Smooth muscle cell of the brain vasculature (primary cell): ENCODE results near the gene EXOC4.
"Not testable (repeated sequence)": the region's sequence is repeated elsewhere in the genome, so short reads cannot be mapped to it uniquely, and the experiment has no call there.

ENCODE experiments used
- DNase-seq: peaks from one replicate; pipeline ENCODE4 v3.0.0-alpha.2; 2012; ENCODE audit warnings: low read depth, low spot score

Gene EXOC4

GRCh38 chr7:133860628-133861335 lies 607.9 kb downstream of the EXOC4 start:
- no peak for DNase-seq

DNA sequence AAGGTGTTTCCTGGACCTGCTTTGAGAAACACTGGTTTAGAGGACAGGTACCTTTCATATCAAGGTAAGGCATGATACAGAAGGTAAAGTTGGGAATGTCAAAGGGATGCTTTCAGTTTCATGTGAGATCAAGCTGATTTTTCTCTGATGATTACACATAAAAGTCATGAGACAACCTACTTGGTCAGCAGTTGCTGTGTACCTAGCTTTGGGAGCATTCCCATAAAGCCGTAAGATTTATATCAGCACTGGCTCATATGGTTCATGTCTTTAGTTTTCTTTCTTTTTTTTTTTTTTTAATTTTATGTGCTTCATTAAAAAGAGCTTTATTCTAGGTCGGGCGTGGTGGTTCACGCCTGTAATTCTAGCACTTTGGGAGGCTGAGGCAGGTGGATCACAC lies 609.0 kb downstream of the EXOC4 start:
- no peak for DNase-seq

- no peak for DNase-seq
Measured at GRCh38 chr7:133863362-133864061, 610.6 kb downstream of the EXOC4 start.

DNA sequence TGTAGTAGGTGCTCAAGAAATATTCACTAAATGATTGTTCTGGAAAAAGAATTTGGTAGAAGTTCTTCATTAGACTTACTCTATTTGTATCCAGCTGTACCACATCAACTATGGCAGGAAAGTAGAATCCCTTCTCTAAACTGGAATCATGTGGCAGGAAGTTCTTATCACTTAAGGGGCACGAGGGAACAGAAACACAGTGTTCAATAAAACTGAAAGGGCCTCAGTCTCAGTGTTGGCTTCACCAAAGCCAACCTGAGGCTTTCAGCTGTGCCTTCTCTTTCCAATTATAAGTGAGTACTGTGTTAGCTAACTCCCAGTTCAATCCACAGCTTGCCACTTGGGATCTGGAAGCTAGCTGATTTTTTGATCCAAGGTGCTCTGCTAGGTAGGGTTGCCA lies 616.7 kb downstream of the EXOC4 start:
- no peak for DNase-seq

DNA sequence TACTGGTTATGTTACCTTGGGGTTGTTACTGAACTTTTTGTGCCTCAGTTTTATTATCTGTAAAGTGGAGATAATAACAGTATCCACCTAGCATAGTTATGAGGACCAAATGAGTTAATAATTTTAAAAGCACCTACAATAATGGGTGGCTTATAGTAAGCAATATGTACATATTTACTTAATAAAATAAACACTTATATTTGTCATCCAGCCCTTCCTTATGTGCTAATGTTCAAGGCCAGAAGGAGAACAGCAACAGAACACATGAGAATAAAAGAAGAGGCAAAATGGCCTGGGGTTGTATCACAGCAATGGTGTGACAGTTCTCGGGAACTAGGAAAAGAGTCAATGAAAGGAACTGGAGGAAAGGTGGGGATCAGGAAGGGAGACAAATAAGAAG lies 618.9 kb downstream of the EXOC4 start:
- no peak for DNase-seq

GRCh38 chr7:133873187-133873586 lies 620.3 kb downstream of the EXOC4 start:
- DNase-seq, result no peak

DNA sequence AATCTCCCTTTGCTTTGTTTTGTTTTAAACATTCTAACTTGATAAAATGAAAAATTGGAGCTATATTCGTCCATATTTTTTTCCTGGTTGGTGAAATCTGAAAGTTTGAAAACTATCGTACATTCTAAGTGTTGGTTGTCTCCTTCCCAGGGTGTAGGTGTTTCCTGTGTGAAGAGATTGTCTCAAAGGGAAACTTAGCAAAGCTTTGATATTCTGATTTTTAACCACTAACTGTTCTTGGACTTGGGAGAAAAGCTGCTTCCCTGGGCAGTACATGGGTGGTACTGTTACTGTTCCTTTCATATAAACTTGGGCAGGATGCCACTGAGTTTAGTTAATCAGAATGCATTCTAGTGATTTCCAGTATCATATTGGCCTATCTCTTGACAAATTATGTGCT lies 620.8 kb downstream of the EXOC4 start:
- no peak for DNase-seq

DNA sequence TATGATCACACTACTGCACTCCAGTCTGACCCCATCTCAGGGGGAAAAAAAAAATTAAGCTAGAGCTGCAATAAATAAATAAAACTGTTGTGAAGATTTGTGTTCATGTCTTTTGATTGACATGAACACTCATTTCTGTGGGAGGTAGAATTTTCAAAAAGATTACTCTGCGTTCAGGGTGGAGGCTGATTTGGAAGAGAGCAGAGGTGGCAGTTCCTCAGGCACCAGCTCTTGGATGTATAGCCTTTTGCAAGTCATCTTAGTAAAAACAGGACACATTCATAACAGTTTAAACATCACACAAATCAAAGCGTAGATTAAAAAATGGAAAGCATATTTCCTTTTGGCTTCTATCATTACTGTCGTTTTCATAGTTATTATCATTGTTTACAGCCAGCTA lies 630.7 kb downstream of the EXOC4 start:
- DNase-seq, result no peak

DNA sequence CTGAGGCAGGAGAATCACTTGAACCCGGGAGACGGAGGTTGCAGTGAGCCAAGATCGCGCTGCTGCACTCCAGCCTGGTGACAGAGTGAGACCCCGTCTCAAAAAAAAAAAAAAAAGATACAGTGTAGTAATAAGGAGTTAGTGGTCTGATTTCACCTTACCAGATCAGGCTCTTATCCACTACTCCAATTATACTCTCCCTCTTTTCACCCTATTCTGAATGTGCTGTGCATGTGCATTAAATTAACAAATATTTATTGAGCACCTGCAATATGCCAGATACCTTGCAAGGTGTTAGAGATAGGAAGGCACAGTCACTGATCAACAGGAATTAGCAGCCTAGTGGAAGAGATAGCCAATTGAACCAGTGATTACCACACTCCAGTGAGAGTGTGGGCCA lies 632.3 kb downstream of the EXOC4 start:
- DNase-seq, result no peak

DNA sequence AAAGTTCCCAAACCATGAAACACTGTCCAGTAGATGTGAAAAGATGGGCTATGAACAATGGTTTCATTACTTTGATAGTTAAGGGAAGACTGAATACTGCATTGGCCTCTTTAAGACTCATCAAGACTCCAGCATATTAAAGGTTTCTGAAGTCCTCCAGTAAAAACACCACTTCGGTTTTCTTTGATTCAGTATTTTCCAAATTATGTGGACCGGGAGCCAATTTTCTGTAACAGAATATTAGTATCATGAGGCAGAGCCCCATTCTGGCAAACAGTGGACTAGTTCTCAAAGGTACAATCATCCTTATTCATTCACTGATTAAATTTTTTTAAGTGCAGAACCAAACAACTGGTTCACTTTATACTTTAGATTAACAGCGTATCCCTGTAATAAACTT lies 633.2 kb downstream of the EXOC4 start:
- DNase-seq, result no peak

DNA sequence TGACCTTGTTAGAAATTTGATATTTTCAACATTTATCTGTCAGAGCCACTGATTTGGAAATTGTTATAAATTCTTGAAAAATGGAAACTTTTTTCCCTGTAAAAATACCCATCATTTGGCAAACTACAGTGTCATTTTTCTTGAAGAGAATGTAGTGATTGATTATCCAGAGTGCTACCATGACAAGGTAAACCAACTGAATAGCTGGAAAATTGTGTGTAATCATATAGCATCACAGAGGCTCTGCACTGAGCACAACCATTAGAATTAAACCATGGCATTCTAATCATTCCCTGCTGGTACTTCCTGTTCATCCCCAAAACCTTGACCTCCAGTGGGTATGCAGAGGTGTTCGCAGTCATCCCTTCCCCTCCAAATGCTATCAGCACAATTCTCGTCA lies 633.9 kb downstream of the EXOC4 start:
- no peak for DNase-seq

DNA sequence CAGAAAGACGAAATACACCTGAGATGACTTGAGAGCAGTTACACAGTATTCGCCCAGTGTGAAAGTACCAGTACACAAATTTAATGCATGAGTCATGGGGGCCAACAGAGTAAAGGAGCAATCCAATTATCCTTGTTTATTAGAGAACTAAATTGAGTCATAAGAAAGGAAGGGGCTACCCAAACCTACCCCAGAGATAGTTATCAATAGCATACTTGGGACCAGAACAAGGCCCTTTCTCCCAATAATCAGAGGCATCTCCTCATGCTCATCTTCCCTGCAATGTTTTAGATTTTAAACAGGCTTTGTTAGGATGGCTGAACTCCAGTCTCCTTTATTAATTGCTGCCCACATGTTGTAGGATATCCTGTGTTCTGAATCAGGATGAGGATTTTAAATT lies 634.6 kb downstream of the EXOC4 start:
- DNase-seq, result no peak

DNA sequence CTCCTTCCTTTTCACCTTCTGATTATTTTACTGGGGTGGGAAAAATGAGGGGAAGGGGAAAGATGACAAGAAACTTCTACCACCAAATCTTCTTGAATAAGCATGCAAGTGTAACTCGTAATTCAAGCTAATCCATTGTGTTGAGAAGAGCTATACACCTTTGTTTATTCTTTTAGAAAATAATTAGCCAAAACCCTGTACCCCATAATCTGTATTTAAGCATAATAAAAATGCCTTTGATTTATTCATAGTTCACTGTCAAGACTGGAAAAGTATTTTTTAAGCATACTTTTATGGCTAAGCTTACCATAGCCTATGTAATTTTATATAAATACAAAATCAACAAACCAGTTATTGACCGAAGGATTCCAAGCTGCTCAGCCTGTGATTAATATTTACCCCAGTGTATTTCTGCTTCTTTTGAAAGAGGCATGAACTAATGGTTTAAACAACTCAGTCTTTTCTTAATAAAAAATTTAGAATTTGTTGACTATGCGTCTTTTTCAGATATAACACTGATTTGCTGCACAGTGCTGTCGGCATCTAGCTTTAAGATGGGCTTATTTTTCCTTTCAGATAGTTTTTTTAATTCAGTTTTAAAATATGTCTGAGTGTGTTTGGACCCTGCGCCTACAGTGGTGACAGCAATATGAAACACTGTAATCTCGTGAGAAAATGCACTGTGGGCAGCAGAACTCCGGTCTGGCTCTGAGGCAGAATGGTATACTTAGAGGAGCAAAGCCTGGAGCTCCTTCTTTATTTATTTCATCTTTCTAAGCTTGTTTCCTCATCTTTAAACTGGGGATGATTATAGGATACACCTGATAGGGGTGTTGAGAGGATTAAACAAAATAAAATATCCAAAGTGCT lies 635.4 kb downstream of the EXOC4 start:
- DNase-seq, result no peak

GRCh38 chr7:133904776-133905175 lies 651.9 kb downstream of the EXOC4 start:
- no peak for DNase-seq

GRCh38 chr7:133906553-133906952 lies 653.7 kb downstream of the EXOC4 start:
- not testable (repeated sequence) for DNase-seq

DNA sequence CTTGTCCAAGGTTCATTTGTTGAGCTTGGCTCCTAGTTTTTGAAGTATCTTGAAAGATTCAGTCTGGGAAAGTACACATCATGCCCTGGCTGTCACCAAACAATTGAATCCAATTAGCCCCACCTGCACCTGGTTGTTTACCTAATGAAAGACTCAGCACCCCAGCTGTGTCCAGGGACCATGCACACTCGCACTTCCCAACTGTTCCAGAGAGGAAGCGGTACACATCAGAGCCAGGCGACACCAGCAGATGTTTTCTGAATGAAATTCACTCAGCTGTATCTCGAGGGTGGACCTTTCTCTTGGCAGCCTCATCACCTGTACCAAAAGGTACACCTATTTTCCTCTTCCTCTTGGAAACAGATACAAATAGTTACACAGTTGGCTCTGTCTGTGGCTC lies 657.9 kb downstream of the EXOC4 start:
- no peak for DNase-seq

DNA sequence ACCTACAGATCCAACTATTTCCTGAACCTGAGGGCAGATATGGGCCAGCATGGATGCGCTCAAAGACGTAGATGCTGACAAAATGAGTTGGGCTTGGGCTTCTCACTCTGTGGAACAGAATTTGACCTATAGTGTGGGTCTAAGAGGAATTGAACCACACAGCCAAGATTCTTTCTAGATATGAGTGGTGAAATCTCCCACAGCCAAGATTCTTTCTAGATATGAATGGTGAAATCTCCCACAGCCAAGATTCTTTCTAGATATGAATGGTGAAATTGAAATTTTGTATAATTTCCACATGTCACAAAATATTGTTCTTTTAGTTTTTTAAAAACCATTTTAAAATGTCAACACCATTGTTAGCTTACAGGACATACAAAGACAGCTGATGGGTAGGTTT lies 658.8 kb downstream of the EXOC4 start:
- no peak for DNase-seq

DNA sequence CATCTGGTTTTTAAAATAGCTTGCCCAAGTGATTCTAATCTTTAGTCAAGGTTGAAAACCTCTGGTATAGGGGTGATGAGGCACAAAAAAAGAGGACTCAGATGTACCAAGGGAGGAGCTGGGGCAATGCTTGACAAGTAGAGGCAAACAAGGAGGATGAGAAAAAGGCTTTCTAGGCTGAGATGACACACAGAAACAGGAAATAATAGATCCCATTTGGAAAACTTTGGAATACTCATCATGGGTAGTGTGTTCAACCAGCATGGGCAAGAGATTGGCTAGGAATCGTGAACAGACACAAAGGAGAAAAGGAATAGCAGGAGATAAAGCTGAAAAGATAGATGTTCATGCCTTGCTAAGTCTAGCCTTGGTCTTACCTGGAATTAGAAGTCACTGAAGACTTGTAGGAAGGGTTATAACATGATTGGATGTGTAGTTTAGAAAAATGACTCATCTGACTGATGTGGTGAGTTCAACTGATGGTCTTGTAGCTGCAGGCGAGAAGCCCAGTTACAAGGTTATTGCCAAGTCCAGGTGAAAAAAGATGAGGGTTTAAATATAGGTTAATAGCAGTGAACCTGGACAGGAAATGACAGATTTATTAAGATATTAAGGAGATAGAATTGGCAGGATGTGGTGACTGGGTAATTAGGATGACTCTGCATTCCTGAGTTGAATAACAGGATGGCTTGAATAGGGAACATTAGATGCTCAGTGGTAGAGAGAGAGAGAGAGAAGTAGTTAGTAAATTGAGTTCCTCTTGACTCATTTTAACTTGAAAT lies 660.2 kb downstream of the EXOC4 start:
- no peak for DNase-seq

GRCh38 chr7:133916621-133917020 lies 663.7 kb downstream of the EXOC4 start:
- no peak for DNase-seq

- no peak for DNase-seq
Measured at GRCh38 chr7:133919810-133920209, 666.9 kb downstream of the EXOC4 start.

- DNase-seq, result no peak
Measured at GRCh38 chr7:133921635-133922182, 668.8 kb downstream of the EXOC4 start.
